ENCODE measurements around the gene EMC8. TPM values are rescaled to one million over a fixed set of nuclear protein-coding genes. Genes with fewer than 3 reads are reported as not detected.

The EMC8 gene
- polyA plus RNA-seq, 1 donor (not counting 4 experiments of a cell fraction or from before 2014, with no cell fraction given), result 38.5 TPM

- Histone ChIP-seq H3K4me3 (ENCODE audit: control insufficient read depth in 2 of 3, extremely low read depth in 1 of 3, insufficient read depth in 2 of 3, low read depth in 1 of 3, low read length in 3 of 3) (no peak overlapping the region), H3K27ac (ENCODE audit: control insufficient read depth, insufficient read depth, low read length) (no peak overlapping the region), H3K79me2 (ENCODE audit: control insufficient read depth, insufficient read depth, low read length) (peaks cover 25% of the 10 kb centered on the region), H3K4me2 (ENCODE audit: control insufficient read depth, extremely low read depth, insufficient read depth, low read depth, low read length) (no peak overlapping the region), H2AFZ (ENCODE audit: control insufficient read depth, low read length) (no peak overlapping the region), H3K9me3 (ENCODE audit: control insufficient read depth, low read depth, low read length) (no peaks in the 10 kb centered on the region), H3K9me1 (ENCODE audit: control insufficient read depth, extremely low read depth, insufficient read depth, low read length) (no peaks in the 10 kb centered on the region), H3K27me3 (ENCODE audit: control insufficient read depth, extremely low read depth, insufficient read depth, low read length) (peaks cover 6% of the 10 kb centered on the region), H3K4me1 (ENCODE audit: control insufficient read depth, extremely low read depth, insufficient read depth, low read length) (no peaks in the 10 kb centered on the region), H4K20me1 (ENCODE audit: control insufficient read depth, extremely low read depth, insufficient read depth, low read length) (peaks cover 2% of the 10 kb centered on the region), H3K9ac (ENCODE audit: control insufficient read depth, extremely low read depth, insufficient read depth, low read length) (no peak overlapping the region), H3K36me3 (ENCODE audit: control insufficient read depth in 2 of 2, extremely low read depth in 1 of 2, insufficient read depth in 2 of 2, low read length in 2 of 2) (peaks cover 26 to 39% of the 10 kb centered on the region in 2 experiments)
- dilution Hi-C loops (cut with MboI; ENCODE audit: extremely low pct_ligation_motif_present, low sequenced_read_pairs), result no loop called here
- FAIRE-seq (no peak), DNase-seq (ENCODE audit: low read depth, low spot score) (no peak)
- no peak for TF ChIP-seq EZH2 (IDR thresholded peaks at IDR 0.05; ENCODE audit: low read length)
- TF ChIP-seq CTCF (optimal IDR thresholded peaks at IDR 0.05 in 1 of 3, IDR thresholded peaks at IDR 0.05 in 1 of 3, conservative IDR thresholded peaks at IDR 0.05 in 1 of 3; ENCODE audit: extremely low read depth in 1 of 3, insufficient read depth in 2 of 3, low read length in 3 of 3), result no peak
These were observed 7.2 kb upstream of the EMC8 start for GRCh38 chr16:85806539-85806938.

- Histone ChIP-seq H2AFZ (ENCODE audit: control insufficient read depth, low read length) (no peak overlapping the region), H3K79me2 (ENCODE audit: control insufficient read depth, insufficient read depth, low read length) (peaks cover 35% of the 10 kb centered on the region), H3K9me1 (ENCODE audit: control insufficient read depth, extremely low read depth, insufficient read depth, low read length) (no peaks in the 10 kb centered on the region), H3K9ac (ENCODE audit: control insufficient read depth, extremely low read depth, insufficient read depth, low read length) (no peak overlapping the region), H3K4me1 (ENCODE audit: control insufficient read depth, extremely low read depth, insufficient read depth, low read length) (peaks cover 4% of the 10 kb centered on the region), H3K9me3 (ENCODE audit: control insufficient read depth, low read depth, low read length) (no peaks in the 10 kb centered on the region), H3K4me2 (ENCODE audit: control insufficient read depth, extremely low read depth, insufficient read depth, low read depth, low read length) (no peak overlapping the region), H3K27ac (ENCODE audit: control insufficient read depth, insufficient read depth, low read length) (no peak overlapping the region), H3K36me3 (ENCODE audit: control insufficient read depth in 2 of 2, extremely low read depth in 1 of 2, insufficient read depth in 2 of 2, low read length in 2 of 2) (peaks cover 28 to 43% of the 10 kb centered on the region in 2 experiments), H4K20me1 (ENCODE audit: control insufficient read depth, extremely low read depth, insufficient read depth, low read length) (peaks cover 2% of the 10 kb centered on the region), H3K27me3 (ENCODE audit: control insufficient read depth, extremely low read depth, insufficient read depth, low read length) (peaks cover 2% of the 10 kb centered on the region), H3K4me3 (ENCODE audit: control insufficient read depth in 2 of 3, extremely low read depth in 1 of 3, insufficient read depth in 2 of 3, low read depth in 1 of 3, low read length in 3 of 3) (no peak overlapping the region)
- TF ChIP-seq CTCF (optimal IDR thresholded peaks at IDR 0.05 in 1 of 3, IDR thresholded peaks at IDR 0.05 in 1 of 3, conservative IDR thresholded peaks at IDR 0.05 in 1 of 3; ENCODE audit: extremely low read depth in 1 of 3, insufficient read depth in 2 of 3, low read length in 3 of 3) (no peak), EZH2 (IDR thresholded peaks at IDR 0.05; ENCODE audit: low read length) (no peak)
- FAIRE-seq (no peak), DNase-seq (ENCODE audit: low read depth, low spot score) (no peak)
- dilution Hi-C loops (cut with MboI; ENCODE audit: extremely low pct_ligation_motif_present, low sequenced_read_pairs), result no loop called here
These were observed 6.2 kb upstream of the EMC8 start for GRCh38 chr16:85805442-85806045.
